K562 (cell line): ENCODE measurements around the gene PRKACB. TPM values are rescaled to one million over a fixed set of nuclear protein-coding genes. Genes with fewer than 3 reads are reported as not detected.
A peak's percentile ranks its signal among the peaks of the same experiment; 100 is the strongest.

ENCODE experiments used
- CREM ChIP-seq: IDR thresholded peaks from 2 replicates; pipeline ENCODE4 v1.6.1; 2014; ENCODE audit warnings: antibody characterized with exemption, low read depth
- GTF2B ChIP-seq: IDR thresholded peaks from 2 replicates; pipeline ENCODE4 v1.6.1; 2011; ENCODE audit not compliant: insufficient read length; ENCODE audit errors: extremely low read depth
- HBP1 ChIP-seq: fragments of 450-650 bp; formaldehyde crosslinking; IDR thresholded peaks from 2 replicates; pipeline ENCODE4 v1.4.0; 2022; ENCODE audit warnings: missing genetic modification characterization
- HNRNPL ChIP-seq: fragments of 200-400 bp; formaldehyde crosslinking; IDR thresholded peaks from 2 replicates; pipeline ENCODE4 v1.6.1; 2017; ENCODE audit warnings: low read depth, mild to moderate bottlenecking, low read length
- KDM5B ChIP-seq: fragments of 200-600 bp; sonication (generic); IDR thresholded peaks from 2 replicates; pipeline ENCODE4 v1.6.1; 2012; ENCODE audit warnings: low read depth, mild to moderate bottlenecking, moderate library complexity, low read length, control low read depth, inconsistent platforms; ENCODE audit not compliant: insufficient replicate concordance
- MCM7 ChIP-seq, 2 experiments: fragments of 450-650 bp; IDR thresholded peaks; 2 replicates each; pipeline ENCODE4 v1.6.1; 2016 to 2018
- MECOM ChIP-seq: fragments of 250-450 bp; sonication (Bioruptor Pico); IDR thresholded peaks from 2 replicates; pipeline ENCODE4 v1.8.0; 2022; ENCODE audit warnings: inconsistent platforms
- NFIC ChIP-seq: fragments of 450-650 bp; IDR thresholded peaks from 2 replicates; pipeline ENCODE4 v1.6.1; 2017; ENCODE audit warnings: mild to moderate bottlenecking, inconsistent platforms
- PHF20 ChIP-seq: fragments of 450-650 bp; IDR thresholded peaks from 2 replicates; pipeline ENCODE4 v1.6.1; 2018; ENCODE audit not compliant: partially characterized antibody
- PURB ChIP-seq: sonication (generic); formaldehyde crosslinking; IDR thresholded peaks from 2 replicates; pipeline ENCODE4 v1.9.0; 2021; ENCODE audit warnings: low read depth, mild to moderate bottlenecking, missing genetic modification reagents
- TAF1 ChIP-seq: IDR thresholded peaks from 2 replicates; pipeline ENCODE4 v1.6.1; 2011; ENCODE audit warnings: mild to moderate bottlenecking, low read length, moderate library complexity; ENCODE audit not compliant: insufficient read depth, control insufficient read depth, severe bottlenecking; ENCODE audit errors: extremely low read depth
- ZKSCAN3 ChIP-seq: fragments of 250-450 bp; sonication (Bioruptor Pico); IDR thresholded peaks from 2 replicates; pipeline ENCODE4 v1.4.0; 2020
- ZNF586 ChIP-seq: fragments of 450-650 bp; formaldehyde crosslinking; conservative IDR thresholded peaks from 2 replicates; pipeline ENCODE4 v1.4.0; 2020; ENCODE audit warnings: mild to moderate bottlenecking, moderate library complexity
- ZNF639 ChIP-seq, 2 experiments: fragments of 200-800 bp in 1 of 2; sonication (Bioruptor generic) in 1 of 2; sonication (generic) in 1 of 2; formaldehyde crosslinking in 1 of 2; IDR thresholded peaks in 1 of 2; conservative IDR thresholded peaks in 1 of 2; 2 replicates each; pipeline versions ENCODE4 v1.5.0 to v1.6.1; 2016 to 2020; ENCODE audit warnings: missing compliant biosample characterization in 1 of 2, missing genetic modification characterization in 1 of 2, missing genetic modification reagents in 1 of 2
- ZNF644 ChIP-seq: fragments of 200-800 bp; sonication (Bioruptor generic); IDR thresholded peaks from 2 replicates; pipeline ENCODE4 v1.6.1; 2016; ENCODE audit warnings: low read depth, missing genetic modification characterization, missing compliant biosample characterization
- ZNF696 ChIP-seq: fragments of 250-450 bp; sonication (Bioruptor Pico); conservative IDR thresholded peaks from 2 replicates; pipeline ENCODE4 v1.4.0; 2020; ENCODE audit warnings: mild to moderate bottlenecking, moderate library complexity
- ZSCAN29 ChIP-seq: fragments of 450-650 bp; IDR thresholded peaks from 2 replicates; pipeline ENCODE4 v1.6.1; 2017
- polyA plus RNA-seq, 8 experiments: library from polyadenylated mRNA; depleted of rRNA in 4 of 8; stranded (reverse) in 5 of 8; unstranded in 3 of 8; fragments of >200 nt; fragmentation: Nextera tagmentation in 2 of 8; fragmentation: Illumina TruSeq in 1 of 8; extraction: Ambion mirVana in 2 of 8; extraction: Trizol in 1 of 8; gene quantifications; 2 replicates each; pipeline versions ENCODE4 v1.2.1 to v1.2.3, GENCODE V29; 2011 to 2014; ENCODE audit warnings: inconsistent platforms in 1 of 8, missing spikeins in 1 of 8
- total RNA-seq, 7 experiments: library from RNA; depleted of rRNA in 6 of 7; stranded (reverse); fragments of >200 nt in 6 of 7; fragmentation: Illumina TruSeq in 2 of 7; extraction: Trizol in 2 of 7; gene quantifications; 2 replicates each; pipeline versions ENCODE4 v1.2.1 to v1.2.3, GENCODE V29; 2011 to 2021; ENCODE audit warnings: low replicate concordance in 1 of 7
- TF ChIP-seq, protein P1 (sequence below): fragments of 450-650 bp; IDR thresholded peaks from 2 replicates; pipeline ENCODE4 v1.6.1; 2016; ENCODE audit warnings: borderline replicate concordance
- TF ChIP-seq, protein P2 (sequence below): fragments of 250-450 bp; sonication (Bioruptor Pico); IDR thresholded peaks from 2 replicates; pipeline ENCODE4 v1.8.0; 2022; ENCODE audit warnings: moderate library complexity, mild to moderate bottlenecking, inconsistent platforms

The PRKACB gene
- total and polyA plus RNA-seq, 9 of the 15 experiments (the other 6 are each of a cell fraction or from before 2014, with no cell fraction given): 1.1 to 5.2 (median 2.8) TPM

GRCh38 chr1:84103197-84103992 lies 40.7 kb upstream of the PRKACB start (continued):
- peak; percentile 71; the same call in 1 of the 2 replicates for TF ChIP-seq HBP1 (CRISPR knock-in tag)
- no peak for TF ChIP-seq HNRNPL
- TF ChIP-seq, protein P1, sequence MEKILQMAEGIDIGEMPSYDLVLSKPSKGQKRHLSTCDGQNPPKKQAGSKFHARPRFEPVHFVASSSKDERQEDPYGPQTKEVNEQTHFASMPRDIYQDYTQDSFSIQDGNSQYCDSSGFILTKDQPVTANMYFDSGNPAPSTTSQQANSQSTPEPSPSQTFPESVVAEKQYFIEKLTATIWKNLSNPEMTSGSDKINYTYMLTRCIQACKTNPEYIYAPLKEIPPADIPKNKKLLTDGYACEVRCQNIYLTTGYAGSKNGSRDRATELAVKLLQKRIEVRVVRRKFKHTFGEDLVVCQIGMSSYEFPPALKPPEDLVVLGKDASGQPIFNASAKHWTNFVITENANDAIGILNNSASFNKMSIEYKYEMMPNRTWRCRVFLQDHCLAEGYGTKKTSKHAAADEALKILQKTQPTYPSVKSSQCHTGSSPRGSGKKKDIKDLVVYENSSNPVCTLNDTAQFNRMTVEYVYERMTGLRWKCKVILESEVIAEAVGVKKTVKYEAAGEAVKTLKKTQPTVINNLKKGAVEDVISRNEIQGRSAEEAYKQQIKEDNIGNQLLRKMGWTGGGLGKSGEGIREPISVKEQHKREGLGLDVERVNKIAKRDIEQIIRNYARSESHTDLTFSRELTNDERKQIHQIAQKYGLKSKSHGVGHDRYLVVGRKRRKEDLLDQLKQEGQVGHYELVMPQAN: no peak
- no peak for TF ChIP-seq MECOM (CRISPR knock-in tag)
- no peak for TF ChIP-seq ZSCAN29
- TF ChIP-seq GTF2B: no peak
- peak; percentile 81 for TF ChIP-seq CREM
- peak; percentile 51; the same call in 1 of the 2 replicates for TF ChIP-seq NFIC
- TF ChIP-seq ZNF696 (CRISPR knock-in tag): no peak
- TF ChIP-seq ZNF639 (CRISPR knock-in tag; conservative IDR thresholded peaks at IDR 0.05 in 1 of 2, IDR thresholded peaks at IDR 0.05 in 1 of 2): peak in 1 of 2 experiments; percentile 42; a peak in 1 of 4 replicates
- TF ChIP-seq, protein P2, sequence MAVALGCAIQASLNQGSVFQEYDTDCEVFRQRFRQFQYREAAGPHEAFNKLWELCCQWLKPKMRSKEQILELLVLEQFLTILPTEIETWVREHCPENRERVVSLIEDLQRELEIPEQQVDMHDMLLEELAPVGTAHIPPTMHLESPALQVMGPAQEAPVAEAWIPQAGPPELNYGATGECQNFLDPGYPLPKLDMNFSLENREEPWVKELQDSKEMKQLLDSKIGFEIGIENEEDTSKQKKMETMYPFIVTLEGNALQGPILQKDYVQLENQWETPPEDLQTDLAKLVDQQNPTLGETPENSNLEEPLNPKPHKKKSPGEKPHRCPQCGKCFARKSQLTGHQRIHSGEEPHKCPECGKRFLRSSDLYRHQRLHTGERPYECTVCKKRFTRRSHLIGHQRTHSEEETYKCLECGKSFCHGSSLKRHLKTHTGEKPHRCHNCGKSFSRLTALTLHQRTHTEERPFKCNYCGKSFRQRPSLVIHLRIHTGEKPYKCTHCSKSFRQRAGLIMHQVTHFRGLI (CRISPR knock-in tag): no peak
- TF ChIP-seq ZNF586: no peak
- TF ChIP-seq MCM7 (IDR thresholded peaks at IDR 0.05): no peak
- no peak for TF ChIP-seq PURB (CRISPR knock-in tag)
- TF ChIP-seq PHF20: no peak
- TF ChIP-seq ZNF644 (tag): peak; percentile 67; the same call in 1 of the 2 replicates
- no peak for TF ChIP-seq ZKSCAN3 (CRISPR knock-in tag)
- peak; percentile 28 for TF ChIP-seq TAF1
- no peak for TF ChIP-seq KDM5B
